ENCODE measurements around the gene TNNT2.

Gene TNNT2

DNA sequence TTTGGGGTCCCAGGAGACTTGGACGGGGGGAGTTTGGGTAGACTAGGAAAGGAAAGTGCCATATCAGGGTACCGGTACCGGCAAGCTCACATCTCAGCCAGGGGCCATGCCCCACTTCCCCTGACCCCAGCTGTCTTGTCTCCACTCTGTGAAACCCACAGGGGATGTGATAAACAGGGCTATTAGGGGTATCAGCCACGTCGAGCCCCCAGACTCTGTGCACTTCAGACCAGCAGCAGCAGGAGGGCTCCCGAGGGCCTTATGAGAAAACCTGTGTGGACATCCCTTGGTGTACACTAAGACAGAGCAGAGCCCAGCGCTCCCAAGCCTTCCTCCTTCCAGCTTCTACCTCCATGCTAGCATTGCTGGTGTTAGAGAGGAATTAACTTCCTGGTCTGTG, 46.3 kb downstream of the TNNT2 start:
- in situ Hi-C loops (cut with MboI; ENCODE audit: low pct_unique_long_range_greater_than_20kb, low sequenced_read_pairs, unreplicated experiment) = no loop called here
- no peak for DNase-seq (ENCODE audit: low spot score)
- TF ChIP-seq, protein P1, sequence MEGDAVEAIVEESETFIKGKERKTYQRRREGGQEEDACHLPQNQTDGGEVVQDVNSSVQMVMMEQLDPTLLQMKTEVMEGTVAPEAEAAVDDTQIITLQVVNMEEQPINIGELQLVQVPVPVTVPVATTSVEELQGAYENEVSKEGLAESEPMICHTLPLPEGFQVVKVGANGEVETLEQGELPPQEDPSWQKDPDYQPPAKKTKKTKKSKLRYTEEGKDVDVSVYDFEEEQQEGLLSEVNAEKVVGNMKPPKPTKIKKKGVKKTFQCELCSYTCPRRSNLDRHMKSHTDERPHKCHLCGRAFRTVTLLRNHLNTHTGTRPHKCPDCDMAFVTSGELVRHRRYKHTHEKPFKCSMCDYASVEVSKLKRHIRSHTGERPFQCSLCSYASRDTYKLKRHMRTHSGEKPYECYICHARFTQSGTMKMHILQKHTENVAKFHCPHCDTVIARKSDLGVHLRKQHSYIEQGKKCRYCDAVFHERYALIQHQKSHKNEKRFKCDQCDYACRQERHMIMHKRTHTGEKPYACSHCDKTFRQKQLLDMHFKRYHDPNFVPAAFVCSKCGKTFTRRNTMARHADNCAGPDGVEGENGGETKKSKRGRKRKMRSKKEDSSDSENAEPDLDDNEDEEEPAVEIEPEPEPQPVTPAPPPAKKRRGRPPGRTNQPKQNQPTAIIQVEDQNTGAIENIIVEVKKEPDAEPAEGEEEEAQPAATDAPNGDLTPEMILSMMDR (IDR thresholded peaks at IDR 0.05; ENCODE audit: extremely low read depth, insufficient read depth, missing control alignments) = no peak

DNA sequence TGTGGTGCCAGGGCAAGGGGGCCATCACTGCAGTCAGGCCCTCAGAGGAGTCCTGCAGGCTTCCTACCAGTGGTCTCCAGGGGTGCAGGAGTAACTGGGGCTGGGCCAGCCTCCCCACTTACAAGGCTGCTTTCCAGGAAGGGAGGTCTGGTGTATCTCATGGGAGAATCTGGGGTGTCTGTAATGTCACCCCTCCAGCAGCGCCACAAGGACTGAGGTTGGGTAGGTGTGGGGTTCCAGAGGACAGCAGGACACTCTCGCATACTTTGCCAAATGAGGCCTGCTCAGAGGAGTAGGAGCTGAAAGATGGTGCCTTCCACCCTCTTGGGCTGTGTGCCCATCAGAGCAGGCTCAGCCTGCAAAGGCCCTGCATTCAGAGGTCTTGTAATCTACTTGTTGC, 46.9 kb downstream of the TNNT2 start:
- TF ChIP-seq, protein P1 (IDR thresholded peaks at IDR 0.05; ENCODE audit: extremely low read depth, insufficient read depth, missing control alignments) = no peak
- in situ Hi-C loops (cut with MboI; ENCODE audit: low pct_unique_long_range_greater_than_20kb, low sequenced_read_pairs, unreplicated experiment) = no loop called here
- DNase-seq (ENCODE audit: low spot score) = no peak

DNA sequence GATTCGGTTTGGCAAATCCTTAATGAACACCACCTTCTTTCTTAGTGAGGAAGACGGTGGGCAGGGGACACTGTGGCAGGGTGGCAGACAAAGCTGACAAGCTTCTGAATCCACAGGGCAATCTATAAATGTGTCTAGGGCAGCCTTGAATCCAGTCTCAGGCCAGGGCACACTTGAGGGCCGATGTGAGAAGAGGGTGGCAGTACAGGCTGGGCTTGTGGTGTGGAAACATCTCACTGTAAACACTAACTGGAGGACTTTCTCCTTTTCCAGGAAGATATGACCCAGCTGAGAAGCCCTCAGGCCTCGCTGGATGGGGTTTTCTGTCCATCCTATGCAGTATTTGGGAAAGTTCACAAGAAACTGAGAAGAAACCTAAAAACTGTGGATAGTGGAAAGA, 47.7 kb downstream of the TNNT2 start:
- TF ChIP-seq, protein P1 (IDR thresholded peaks at IDR 0.05; ENCODE audit: extremely low read depth, insufficient read depth, missing control alignments) = no peak
- no peak for DNase-seq (ENCODE audit: low spot score)
- in situ Hi-C loops (cut with MboI; ENCODE audit: low pct_unique_long_range_greater_than_20kb, low sequenced_read_pairs, unreplicated experiment) = no loop called here

DNA sequence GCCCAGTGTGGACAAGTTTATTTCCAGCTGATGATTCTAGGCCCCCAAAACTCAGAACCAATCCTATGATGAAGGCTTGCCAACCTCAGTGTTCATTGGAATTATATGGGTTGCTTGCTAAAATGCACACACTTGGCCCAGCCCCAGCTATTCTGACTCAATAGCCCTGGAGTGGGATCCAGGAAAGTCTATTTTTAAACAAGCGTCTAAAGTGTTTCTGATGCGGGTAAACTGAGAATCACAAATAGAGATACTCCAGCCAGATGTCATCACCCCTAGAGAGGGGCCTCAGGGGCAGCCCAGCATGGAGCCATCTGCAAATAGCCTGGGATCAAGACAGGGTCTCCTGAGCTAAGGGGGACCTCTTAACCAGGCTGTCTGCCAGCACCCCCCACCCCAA, 48.2 kb downstream of the TNNT2 start:
- in situ Hi-C loops (cut with MboI; ENCODE audit: low pct_unique_long_range_greater_than_20kb, low sequenced_read_pairs, unreplicated experiment) = no loop called here
- no peak for DNase-seq (ENCODE audit: low spot score)
- TF ChIP-seq, protein P1 (IDR thresholded peaks at IDR 0.05; ENCODE audit: extremely low read depth, insufficient read depth, missing control alignments) = no peak

DNA sequence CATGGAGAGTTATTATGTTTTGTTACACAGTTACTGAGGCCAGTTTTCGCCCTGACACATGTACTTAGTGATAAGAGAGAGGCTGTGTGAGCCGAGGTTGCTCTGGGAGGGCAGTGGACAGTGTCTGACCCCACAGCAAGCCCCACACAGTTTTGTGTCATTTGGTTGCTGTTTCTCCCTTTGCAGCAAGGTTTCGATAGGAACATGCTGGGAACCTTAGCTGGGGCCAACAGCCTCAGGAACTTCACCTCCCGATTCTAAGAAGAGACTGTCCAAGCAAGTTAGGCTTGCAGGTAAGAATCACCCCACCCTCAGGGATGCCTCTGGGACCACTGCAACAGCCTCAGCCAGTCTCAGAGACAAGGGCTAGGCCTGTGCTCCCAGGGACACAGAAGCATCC, 48.9 kb downstream of the TNNT2 start:
- DNase-seq (ENCODE audit: low spot score) = no peak
- in situ Hi-C loops (cut with MboI; ENCODE audit: low pct_unique_long_range_greater_than_20kb, low sequenced_read_pairs, unreplicated experiment) = no loop called here
- TF ChIP-seq, protein P1 (IDR thresholded peaks at IDR 0.05; ENCODE audit: extremely low read depth, insufficient read depth, missing control alignments) = no peak

DNA sequence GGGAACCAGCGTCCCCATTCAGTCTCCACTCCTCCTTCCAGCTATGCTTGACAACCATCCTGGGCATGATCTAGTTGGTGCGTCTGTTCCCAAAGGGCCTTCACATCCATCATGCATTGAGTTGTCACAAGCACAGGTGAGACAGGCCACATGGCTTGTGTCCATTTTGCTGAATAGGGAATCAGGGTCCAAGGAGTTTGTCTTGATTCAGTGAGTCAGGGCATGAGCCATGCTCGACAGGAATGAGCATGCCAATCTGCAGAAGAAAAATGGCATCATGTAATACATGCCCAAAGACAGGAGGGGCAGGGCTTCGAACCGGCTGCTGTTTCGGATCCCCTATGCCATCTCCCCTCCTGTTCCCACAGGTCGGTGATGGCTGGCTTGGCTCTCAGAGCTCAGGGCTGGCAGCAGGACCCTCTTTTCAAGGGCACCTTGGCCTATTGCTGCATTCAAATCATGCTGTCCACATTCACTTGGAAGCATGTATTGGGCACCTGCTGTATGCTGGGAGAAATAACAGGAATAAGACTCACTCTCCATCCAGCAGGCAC, 49.7 kb downstream of the TNNT2 start:
- in situ Hi-C loops (cut with MboI; ENCODE audit: low pct_unique_long_range_greater_than_20kb, low sequenced_read_pairs, unreplicated experiment) = no loop called here
- no peak for DNase-seq (ENCODE audit: low spot score)
- TF ChIP-seq, protein P1 (IDR thresholded peaks at IDR 0.05; ENCODE audit: extremely low read depth, insufficient read depth, missing control alignments) = no peak

DNA sequence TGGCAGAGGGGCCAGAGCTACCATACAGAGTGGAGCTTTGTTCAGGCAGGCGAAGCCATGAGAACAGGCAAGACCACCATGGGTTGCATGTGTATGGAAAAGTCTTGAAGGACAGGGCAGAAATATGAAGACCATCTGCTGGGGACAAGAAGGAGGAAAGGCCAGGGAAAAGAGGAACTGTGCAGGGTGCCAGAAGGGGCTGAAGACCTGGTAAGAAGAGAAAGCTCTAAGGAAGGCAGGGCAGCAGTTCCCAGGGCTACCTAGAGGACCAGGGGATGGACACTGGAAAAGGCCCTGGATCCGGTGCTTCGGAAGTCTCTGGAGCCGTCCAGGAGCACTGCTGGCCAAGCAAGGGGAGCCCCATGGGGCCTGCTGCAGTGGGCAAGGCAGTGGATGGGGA, 50.8 kb downstream of the TNNT2 start:
- DNase-seq (ENCODE audit: low spot score) = no peak
- TF ChIP-seq, protein P1 (IDR thresholded peaks at IDR 0.05; ENCODE audit: extremely low read depth, insufficient read depth, missing control alignments) = no peak
- in situ Hi-C loops (cut with MboI; ENCODE audit: low pct_unique_long_range_greater_than_20kb, low sequenced_read_pairs, unreplicated experiment) = no loop called here

All from GM13977 (cell line).